Stimulated activated CD4-positive, alpha-beta T cell treated with anti-CD3 and anti-CD28 coated beads, Interleukin-15, amount 100 ng/mL, for 48 hours (primary cell): ENCODE measurements around the gene AMOTL1.
"Not testable (repeated sequence)": the region's sequence is repeated elsewhere in the genome, so short reads cannot be mapped to it uniquely, and the experiment has no call there.

Experiments
- DNase-seq, 2 donors: peaks; one replicate each; pipeline ENCODE4 v3.0.0-alpha.2; 2020; ENCODE audit warnings: low read depth in 2 of 2

AMOTL1 gene

GRCh38 chr11:94853288-94853687 lies 85.1 kb downstream of the AMOTL1 start:
- not testable (repeated sequence) for DNase-seq

GRCh38 chr11:94853836-94854235 lies 85.7 kb downstream of the AMOTL1 start:
- no peak for DNase-seq

GRCh38 chr11:94854770-94855633 lies 86.8 kb downstream of the AMOTL1 start:
- no peak for DNase-seq

- no peak for DNase-seq
Measured at GRCh38 chr11:94855666-94856065, 87.5 kb downstream of the AMOTL1 start.

- no peak for DNase-seq
Measured at GRCh38 chr11:94856443-94856842, 88.3 kb downstream of the AMOTL1 start.

GRCh38 chr11:94857337-94857736 lies 89.2 kb downstream of the AMOTL1 start:
- DNase-seq: no peak

- DNase-seq: no peak
Measured at GRCh38 chr11:94858012-94858705, 90.0 kb downstream of the AMOTL1 start.

- no peak for DNase-seq
Measured at GRCh38 chr11:94860333-94860732, 92.2 kb downstream of the AMOTL1 start.

GRCh38 chr11:94861306-94861845 lies 93.2 kb downstream of the AMOTL1 start:
- DNase-seq: no peak

GRCh38 chr11:94862926-94863880 lies 95.0 kb downstream of the AMOTL1 start:
- DNase-seq: no peak

GRCh38 chr11:94864506-94865045 lies 96.4 kb downstream of the AMOTL1 start:
- DNase-seq: no peak

GRCh38 chr11:94866231-94866822 lies 98.2 kb downstream of the AMOTL1 start:
- no peak for DNase-seq

GRCh38 chr11:94866936-94867795 lies 99.0 kb downstream of the AMOTL1 start:
- DNase-seq: no peak

GRCh38 chr11:94868468-94868867 lies 100.3 kb downstream of the AMOTL1 start:
- DNase-seq: no peak

GRCh38 chr11:94869186-94869585 lies 101.0 kb downstream of the AMOTL1 start:
- DNase-seq: no peak

- DNase-seq: no peak
Measured at GRCh38 chr11:94870422-94870821, 102.3 kb downstream of the AMOTL1 start.

- no peak for DNase-seq
Measured at GRCh38 chr11:94871491-94872185, 103.5 kb downstream of the AMOTL1 start.

- no peak for DNase-seq
Measured at GRCh38 chr11:94873916-94874540, 105.9 kb downstream of the AMOTL1 start.

- DNase-seq: no peak
Measured at GRCh38 chr11:94876222-94876621, 108.1 kb downstream of the AMOTL1 start.
